Stimulated activated CD8-positive, alpha-beta memory T cell treated with anti-CD3 and anti-CD28 coated beads, Interleukin-15, amount 100 ng/mL, for 1 hour (primary cell): ENCODE data around the gene CYP8B1.

Experiments used
- DNase-seq: peaks from one replicate; pipeline ENCODE4 v3.0.0-alpha.2; 2020; ENCODE audit warnings: low read depth

CYP8B1 gene, protein sequence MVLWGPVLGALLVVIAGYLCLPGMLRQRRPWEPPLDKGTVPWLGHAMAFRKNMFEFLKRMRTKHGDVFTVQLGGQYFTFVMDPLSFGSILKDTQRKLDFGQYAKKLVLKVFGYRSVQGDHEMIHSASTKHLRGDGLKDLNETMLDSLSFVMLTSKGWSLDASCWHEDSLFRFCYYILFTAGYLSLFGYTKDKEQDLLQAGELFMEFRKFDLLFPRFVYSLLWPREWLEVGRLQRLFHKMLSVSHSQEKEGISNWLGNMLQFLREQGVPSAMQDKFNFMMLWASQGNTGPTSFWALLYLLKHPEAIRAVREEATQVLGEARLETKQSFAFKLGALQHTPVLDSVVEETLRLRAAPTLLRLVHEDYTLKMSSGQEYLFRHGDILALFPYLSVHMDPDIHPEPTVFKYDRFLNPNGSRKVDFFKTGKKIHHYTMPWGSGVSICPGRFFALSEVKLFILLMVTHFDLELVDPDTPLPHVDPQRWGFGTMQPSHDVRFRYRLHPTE

GRCh38 chr3:42875325-42876151, at the start of gene CYP8B1:
Gene CYP8B1 (minus strand): TSS chr3:42875879. CDS start chr3:42875816, 63 bp downstream.
- no peak for DNase-seq

DNA sequence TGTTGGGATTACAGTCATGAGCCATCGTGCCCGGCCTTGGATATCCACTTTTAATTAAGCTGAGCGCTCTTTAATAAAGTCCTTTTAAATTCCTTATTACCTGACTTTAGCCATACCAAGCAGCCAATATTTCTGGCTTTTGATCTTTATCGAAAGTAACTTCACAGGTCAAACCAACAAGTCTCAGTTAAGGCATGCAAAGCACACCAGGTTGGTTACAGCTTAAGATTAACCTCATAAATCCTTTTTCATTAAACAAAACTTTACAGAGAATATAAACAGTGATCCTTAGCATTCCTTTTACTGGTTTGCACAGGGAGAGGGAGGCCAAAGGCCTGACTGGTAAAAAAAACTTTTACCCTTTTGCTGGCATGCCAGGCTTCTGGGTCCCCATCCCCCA, 47.9 kb upstream of the CYP8B1 start:
- DNase-seq, result no peak

GRCh38 chr3:42914771-42915515, 39.3 kb upstream of the CYP8B1 start:
- no peak for DNase-seq

GRCh38 chr3:42911551-42911950, 35.9 kb upstream of the CYP8B1 start:
- no peak for DNase-seq

DNA sequence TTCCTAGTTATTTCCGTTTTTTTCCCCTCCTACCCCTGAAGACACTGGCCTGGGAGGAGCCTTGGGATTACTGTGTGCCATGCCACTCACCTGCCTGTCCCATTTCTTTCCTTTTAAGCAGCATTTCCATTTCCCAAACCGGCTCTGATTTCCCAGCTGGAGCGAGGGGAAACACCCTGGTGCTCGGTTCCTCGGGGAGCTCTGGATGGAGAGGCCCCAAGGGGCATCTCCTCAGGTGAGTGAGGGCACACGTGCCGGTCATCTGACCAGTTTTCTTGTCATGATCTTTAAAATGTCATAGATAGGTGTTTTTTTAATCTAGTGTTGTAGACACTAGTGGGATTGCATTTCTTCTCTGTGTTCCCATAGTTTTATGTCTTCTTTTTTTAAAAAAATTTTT, 33.0 kb upstream of the CYP8B1 start:
- no peak for DNase-seq

GRCh38 chr3:42906848-42907183, 31.1 kb upstream of the CYP8B1 start:
- no peak for DNase-seq

DNA sequence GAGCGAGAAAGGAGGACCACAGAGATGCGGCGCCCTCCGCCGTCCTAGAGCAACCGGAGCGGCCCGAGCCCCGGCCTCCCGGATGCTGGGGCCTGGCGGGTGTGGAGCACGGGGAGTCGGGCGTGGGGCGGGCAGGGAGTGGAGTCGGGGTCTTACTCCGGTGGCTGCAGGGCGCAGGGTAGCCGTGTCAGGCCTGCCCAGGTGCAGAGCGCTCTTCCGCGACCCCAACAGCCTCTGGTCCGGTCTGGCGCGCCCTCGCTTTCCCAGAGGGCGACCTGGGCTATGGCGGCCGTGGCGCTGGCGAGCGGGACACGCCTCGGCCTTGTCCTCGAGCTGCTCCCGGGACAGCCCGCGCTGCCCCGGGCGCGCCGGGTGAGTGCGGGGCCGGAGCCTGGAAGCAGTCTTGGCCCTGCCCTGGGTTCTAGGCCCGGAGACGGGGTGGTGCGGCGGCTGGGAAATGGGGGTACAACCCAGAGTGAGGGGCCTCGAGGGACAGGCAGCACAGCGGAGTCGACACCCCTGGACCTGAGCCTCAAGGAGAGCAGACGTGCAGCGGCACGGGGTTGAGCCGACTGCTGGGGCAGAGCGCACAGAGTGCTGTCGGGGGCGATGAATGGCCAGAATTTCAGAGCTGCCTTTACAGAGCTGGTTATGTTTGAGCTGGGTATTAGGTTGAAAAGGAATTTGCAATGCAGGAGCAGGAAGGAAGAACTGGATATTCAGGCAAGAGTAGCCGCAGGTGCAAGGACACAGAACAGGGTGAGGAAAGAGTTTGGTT, 30.6 kb upstream of the CYP8B1 start, which contains the start of gene ZNF662:
TSS of gene ZNF662 (plus strand) at position 73 of the 778 bp plus-strand sequence. CDS start 1,973 bp downstream, outside the sequence.
- DNase-seq, result no peak

DNA sequence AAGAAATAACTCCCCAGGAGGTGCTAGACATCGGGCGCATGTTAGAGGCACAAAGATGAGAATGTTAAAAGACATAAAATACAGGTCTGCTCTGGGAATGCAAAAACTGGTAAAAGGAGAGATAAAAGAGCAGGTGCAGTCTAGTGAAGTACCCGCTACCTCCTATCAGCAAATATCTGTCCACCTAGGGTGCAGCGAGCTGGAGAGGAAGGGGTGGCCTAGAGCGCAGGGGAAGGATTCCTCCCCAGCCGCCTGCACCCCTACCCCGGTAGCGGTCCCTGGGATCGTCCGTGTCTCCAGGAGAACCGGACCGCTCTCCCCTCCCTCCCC, 30.0 kb upstream of the CYP8B1 start:
- DNase-seq, result no peak

GRCh38 chr3:42904076-42904475, 28.4 kb upstream of the CYP8B1 start:
- DNase-seq, result no peak

- no peak for DNase-seq
These were observed 26.6 kb upstream of the CYP8B1 start for GRCh38 chr3:42902257-42902656.

DNA sequence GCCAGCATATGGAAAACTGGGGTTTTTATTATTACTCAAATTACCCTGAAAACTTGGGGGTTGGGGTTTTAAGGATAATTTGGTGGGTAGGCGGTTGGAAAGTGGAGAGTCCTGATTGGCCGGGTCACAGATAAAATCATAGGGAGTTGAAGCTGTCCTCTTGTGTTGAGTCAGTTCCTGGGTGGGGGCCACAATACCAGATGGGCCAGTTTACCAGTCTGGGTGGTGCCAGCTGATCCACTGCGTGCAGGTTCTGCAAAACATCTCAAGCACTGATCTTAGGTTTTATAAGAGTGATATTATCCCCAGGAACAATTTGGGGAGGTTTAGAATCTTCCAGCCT, 25.4 kb upstream of the CYP8B1 start:
- DNase-seq, result no peak

DNA sequence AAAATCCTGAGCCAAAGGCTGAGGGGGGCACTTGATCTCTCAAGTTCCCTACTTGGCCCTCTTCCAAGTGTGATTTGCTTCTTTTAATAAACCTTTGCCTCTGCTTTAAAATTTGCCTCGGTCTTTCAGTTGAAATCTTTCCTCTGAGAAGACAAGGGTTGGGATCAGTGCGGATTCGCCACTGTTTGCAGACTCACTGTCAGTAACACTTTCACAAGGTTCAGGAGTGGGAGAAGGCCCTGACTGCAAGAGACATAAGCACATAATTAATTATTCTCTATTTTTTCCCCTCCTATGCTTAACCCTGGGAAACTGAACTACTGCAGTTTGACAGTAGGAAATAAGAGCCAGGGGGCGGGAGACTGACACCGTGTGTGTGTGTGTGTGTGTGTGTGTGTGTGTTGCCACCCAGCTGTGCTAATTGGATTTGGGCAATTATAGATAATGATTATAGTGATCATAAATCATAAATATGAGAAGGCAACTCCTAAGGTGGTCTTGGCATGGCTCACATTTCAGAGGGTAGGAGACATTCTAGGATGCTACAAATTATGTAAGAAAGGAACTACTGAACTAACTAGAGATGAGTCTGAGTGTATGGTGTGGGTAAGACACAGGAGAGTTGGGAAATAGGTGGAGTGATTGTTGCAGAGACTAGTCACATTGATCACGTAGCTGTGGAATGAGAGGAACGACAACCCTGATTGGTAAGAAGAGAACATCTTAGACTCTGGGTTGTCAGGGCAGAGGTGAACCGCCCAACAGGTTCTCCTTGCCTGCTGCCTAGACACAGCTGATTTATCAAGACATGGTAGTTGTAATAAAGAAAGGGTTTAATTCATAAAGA, 24.8 kb upstream of the CYP8B1 start:
- no peak for DNase-seq

DNA sequence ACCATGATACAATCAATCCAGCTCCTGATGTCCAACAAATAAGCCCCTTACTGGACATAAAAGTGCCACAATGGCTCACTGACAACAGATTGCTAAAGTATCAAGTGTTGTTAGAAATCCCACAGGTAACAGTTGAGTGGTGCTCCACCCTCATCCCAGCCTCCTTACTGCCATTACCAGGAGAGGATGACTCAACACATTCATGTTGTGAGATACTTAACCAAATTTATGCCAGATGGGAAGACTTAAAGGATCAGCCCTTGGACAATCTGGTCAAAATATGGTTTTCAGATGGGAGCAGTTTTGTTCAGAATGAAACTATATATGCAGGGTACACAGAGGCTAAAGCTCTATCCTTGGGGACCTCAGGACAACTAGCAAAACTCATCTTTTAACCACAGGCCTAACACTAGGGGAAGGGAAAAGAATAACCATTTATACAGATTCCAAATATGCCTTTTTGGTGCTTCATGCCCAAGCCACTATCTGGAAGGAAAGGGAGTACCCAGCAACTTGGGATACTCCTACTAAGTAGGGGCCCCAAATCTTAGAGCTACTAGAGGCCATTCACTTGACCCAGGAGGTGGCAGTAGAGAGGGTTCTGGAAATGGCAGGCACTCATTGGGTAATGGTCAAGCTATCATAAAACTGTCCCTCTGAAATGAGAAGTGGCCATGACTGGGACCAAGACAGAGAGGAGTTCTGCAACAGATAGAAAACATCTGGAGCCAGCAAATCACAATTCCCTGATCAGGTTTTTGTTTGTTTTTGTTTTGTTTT, 23.4 kb upstream of the CYP8B1 start:
- DNase-seq, result no peak

- no peak for DNase-seq
These were observed 19.8 kb upstream of the CYP8B1 start for GRCh38 chr3:42895580-42895868.

DNA sequence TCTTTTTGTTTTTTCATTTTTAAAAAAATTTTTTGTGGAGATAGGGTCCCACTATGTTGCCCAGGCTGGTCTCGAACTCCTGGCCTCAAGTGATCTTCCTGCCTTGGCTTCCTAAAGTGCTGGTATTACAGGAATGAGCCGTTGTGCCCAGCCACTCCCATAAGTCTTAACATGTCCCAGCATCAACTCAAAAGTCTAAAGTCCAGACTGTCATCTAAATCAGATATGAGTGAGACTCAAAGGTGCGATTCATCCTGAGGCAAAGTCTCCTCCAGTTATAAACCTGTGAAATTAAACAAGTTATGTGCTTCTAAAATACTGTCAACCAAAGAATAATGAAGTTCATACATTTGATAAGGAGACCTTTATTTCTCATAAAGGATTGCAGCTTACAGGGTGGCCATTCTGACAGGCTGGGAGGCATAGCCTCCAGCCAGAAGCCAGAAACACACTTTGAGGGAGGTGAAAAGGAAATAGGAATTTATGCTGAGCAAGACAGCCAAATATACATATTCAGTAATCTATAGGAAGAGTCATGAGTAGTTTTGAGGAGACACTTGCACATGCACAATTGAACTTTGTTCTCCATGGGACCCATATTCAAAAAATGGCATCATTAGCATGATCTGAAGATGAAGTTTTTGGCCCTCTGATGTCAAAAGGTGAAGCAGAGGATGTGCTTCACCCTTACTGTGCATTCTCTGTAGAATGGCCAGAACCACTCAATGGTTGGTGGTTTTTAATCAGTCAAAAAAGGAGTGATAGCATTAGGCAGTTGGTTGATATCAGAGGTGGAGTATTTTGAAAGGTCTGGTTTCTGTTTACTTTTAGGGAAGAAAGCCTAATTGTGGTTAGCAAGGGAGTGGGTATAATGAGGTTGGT, 19.3 kb upstream of the CYP8B1 start:
- DNase-seq, result no peak

GRCh38 chr3:42892807-42893206, 17.1 kb upstream of the CYP8B1 start:
- no peak for DNase-seq

GRCh38 chr3:42892169-42892568, 16.5 kb upstream of the CYP8B1 start:
- DNase-seq, result no peak

DNA sequence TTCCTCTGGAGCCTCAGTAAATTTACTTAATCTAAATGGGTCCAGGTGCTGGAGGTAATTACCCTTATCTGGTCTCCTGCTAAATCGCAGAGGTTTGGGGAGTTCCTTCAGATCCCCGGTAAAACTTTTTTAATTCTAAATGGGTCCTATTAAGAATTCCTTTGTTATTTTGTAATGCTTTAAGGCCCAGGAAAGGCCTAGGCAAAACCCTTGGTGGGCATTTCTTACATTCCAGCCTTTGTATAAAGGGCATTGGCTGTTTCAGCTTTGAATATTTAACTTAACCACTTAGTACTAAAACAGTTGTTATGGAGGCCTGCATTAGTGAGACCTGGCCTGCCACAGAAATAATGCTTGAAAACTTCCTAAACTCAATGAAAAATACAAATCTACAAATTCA, 15.4 kb upstream of the CYP8B1 start:
- DNase-seq, result no peak

- no peak for DNase-seq
These were observed 11.4 kb upstream of the CYP8B1 start for GRCh38 chr3:42887084-42887483.
